Activated CD8-positive, alpha-beta T cell treated with anti-CD3 and anti-CD28 coated beads for 36 hours (primary cell): ENCODE results near the gene SKA2. TPM values are rescaled to one million over a fixed set of nuclear protein-coding genes. Genes with fewer than 3 reads are reported as not detected.

Experiments
- ATAC-seq: fragments of 200-7000 bp; cut with Tn5 transposase; one replicate; pipeline ENCODE4 v1.10.0; 2021; ENCODE audit warnings: mild to moderate bottlenecking, moderate library complexity
- CTCF ChIA-PET: fragments of 350-600 bp; sonication (Branson Sonifier 250); formaldehyde crosslinking; loops from one replicate; lab custom pipeline; 2021; ENCODE audit warnings: antibody characterized with exemption; lab: Charles Lee
- POLR2A ChIA-PET: fragments of 350-600 bp; sonication (Branson Sonifier 250); formaldehyde crosslinking; loops from one replicate; lab custom pipeline; 2021; ENCODE audit warnings: antibody characterized with exemption; lab: Charles Lee
- DNase-seq: peaks from one replicate; pipeline ENCODE4 v3.0.0-alpha.2; 2020
- H3K27ac Mint-ChIP-seq: one replicate; pipeline ENCODE4 v1.8.0; 2021; ENCODE audit warnings: mild to moderate bottlenecking, mixed read lengths
- H3K27me3 Mint-ChIP-seq: one replicate; pipeline ENCODE4 v1.8.0; 2021; ENCODE audit warnings: mixed read lengths
- H3K36me3 Mint-ChIP-seq: one replicate; pipeline ENCODE4 v1.8.0; 2021; ENCODE audit warnings: low read depth, mixed read lengths
- H3K4me1 Mint-ChIP-seq: one replicate; pipeline ENCODE4 v1.8.0; 2021; ENCODE audit warnings: low read depth, mixed read lengths
- H3K4me3 Mint-ChIP-seq: one replicate; pipeline ENCODE4 v1.8.0; 2021; ENCODE audit warnings: mild to moderate bottlenecking, moderate library complexity, mixed read lengths
- H3K9me3 Mint-ChIP-seq: one replicate; pipeline ENCODE4 v1.8.0; 2021; ENCODE audit warnings: mixed read lengths
- CTCF ChIP-seq: fragments of 200-600 bp; IDR thresholded peaks from one replicate; pipeline ENCODE4 v1.8.0; 2022; ENCODE audit warnings: antibody characterized with exemption, mild to moderate bottlenecking
- intact Hi-C: fragments of 100-400 bp; cut with micrococcal nuclease; formaldehyde crosslinking; loops from one replicate; pipeline ENCODE4 v1.10.0; 2022
- total RNA-seq, 2 experiments: library from RNA; stranded (reverse); gene quantifications; one replicate each; pipeline ENCODE4 v1.2.3, GENCODE V29; 2021

The SKA2 gene
- total RNA-seq, 2 experiments from 2014 or later, result 59.1 to 68.4 TPM

- POLR2A ChIA-PET, result interaction anchor here (1.5 kb wide), 1 partner anchor 16 kb away, joined by 5 read pairs; the partner anchor contains the start of gene TRIM37
- H3K9me3 Mint-ChIP-seq, result no peaks in the 10 kb centered on the region
- no peaks in the 10 kb centered on the region for H3K4me1 Mint-ChIP-seq
- no peak overlapping the region for H3K4me3 Mint-ChIP-seq
- CTCF ChIA-PET, result no interaction called here
- peaks cover 20% of the 10 kb centered on the region for H3K36me3 Mint-ChIP-seq
- H3K27me3 Mint-ChIP-seq, result no peaks in the 10 kb centered on the region
- H3K27ac Mint-ChIP-seq, result no peak overlapping the region
- no peak for TF ChIP-seq CTCF
- DNase-seq (no peak), ATAC-seq (no peak)
- intact Hi-C loops, result no loop called here
Measured at GRCh38 chr17:59121901-59122480, 33.0 kb downstream of the SKA2 start.

DNA sequence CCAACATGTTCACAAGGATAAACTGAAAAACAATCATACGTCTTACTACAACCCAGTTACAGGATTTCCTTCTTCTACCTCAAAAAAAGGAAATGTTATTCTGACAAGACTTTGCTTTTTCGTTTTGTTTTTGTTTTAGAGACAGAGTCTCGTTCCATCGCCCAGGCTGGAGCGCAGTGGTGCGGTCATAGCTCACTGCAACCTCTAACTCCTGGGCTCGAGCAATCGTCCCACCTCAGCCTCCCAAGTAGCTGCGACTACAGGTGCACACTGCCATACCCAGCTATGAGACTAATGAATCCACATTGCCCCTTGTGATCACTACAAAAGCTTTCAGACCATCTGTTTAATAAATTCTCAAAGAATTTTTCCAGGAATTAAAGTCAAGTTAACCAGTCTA, 39.5 kb downstream of the SKA2 start:
- no peak for DNase-seq
- Mint-ChIP-seq H3K4me1 (peaks cover 5% of the 10 kb centered on the region), H3K27ac (no peak overlapping the region), H3K9me3 (no peaks in the 10 kb centered on the region), H3K36me3 (peaks cover 18% of the 10 kb centered on the region), H3K27me3 (no peaks in the 10 kb centered on the region), H3K4me3 (no peak overlapping the region)
- POLR2A ChIA-PET, result interaction anchor here (0.7 kb wide), 1 partner anchor 43 kb away, joined by 5 read pairs; no protein-coding TSS in a partner anchor
- ATAC-seq, result no peak
- CTCF ChIA-PET, result no interaction called here
- TF ChIP-seq CTCF, result no peak
- intact Hi-C loops, result no loop called here

DNA sequence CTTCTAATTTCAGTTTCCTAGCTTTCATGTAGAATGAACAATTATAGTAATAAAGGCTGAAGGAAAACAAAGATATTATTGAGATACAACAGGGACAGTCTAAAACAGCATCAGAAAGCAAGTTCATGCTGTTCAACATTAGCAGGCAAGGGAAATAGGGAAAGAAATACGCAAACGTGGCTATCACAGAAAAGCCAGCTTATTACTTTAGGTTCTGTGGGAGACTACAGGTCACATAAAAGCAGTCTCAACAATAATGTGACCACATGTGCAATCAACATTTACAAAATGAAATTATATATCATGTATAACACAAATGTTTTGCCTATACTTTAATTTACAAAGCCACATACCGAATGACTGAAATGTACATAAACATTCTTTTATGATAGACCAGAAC, 43.4 kb downstream of the SKA2 start:
- Mint-ChIP-seq H3K9me3 (no peaks in the 10 kb centered on the region), H3K27ac (no peak overlapping the region), H3K36me3 (peaks cover 22% of the 10 kb centered on the region), H3K27me3 (no peaks in the 10 kb centered on the region), H3K4me3 (no peak overlapping the region), H3K4me1 (peaks cover 24% of the 10 kb centered on the region)
- TF ChIP-seq CTCF, result no peak
- intact Hi-C loops, result no loop called here
- CTCF ChIA-PET, result no interaction called here
- no peak for DNase-seq
- no peak for ATAC-seq
- POLR2A ChIA-PET, result interaction anchor here (1.2 kb wide), 1 partner anchor 44 kb away, joined by 3 read pairs; the partner anchor contains the start of genes PRR11 and SKA2

DNA sequence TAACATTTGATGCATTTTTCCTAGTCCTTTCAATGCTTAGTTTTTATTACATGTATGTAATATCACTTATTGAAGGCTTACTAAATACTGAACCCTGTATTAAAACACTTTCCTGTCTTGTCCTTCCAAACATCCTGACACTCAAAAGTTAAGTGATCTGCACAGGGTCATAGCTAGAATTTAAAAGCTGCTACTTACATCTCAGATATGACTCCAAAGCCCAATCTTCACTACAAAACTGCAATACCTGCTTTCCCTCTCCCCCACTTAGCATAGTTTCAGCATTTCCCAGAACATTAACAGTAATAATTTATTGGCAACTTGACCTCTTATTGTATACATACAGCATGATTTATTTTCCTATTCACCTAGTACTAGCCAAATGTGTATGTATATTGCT, 44.0 kb downstream of the SKA2 start:
- Mint-ChIP-seq H3K4me3 (no peak overlapping the region), H3K9me3 (no peaks in the 10 kb centered on the region), H3K27ac (peak overlapping the region; percentile 56), H3K4me1 (peaks cover 24% of the 10 kb centered on the region), H3K36me3 (peaks cover 22% of the 10 kb centered on the region), H3K27me3 (no peaks in the 10 kb centered on the region)
- CTCF ChIA-PET, result no interaction called here
- POLR2A ChIA-PET, result no interaction called here
- no peak for TF ChIP-seq CTCF
- intact Hi-C loops, result no loop called here
- DNase-seq, result no peak
- no peak for ATAC-seq

DNA sequence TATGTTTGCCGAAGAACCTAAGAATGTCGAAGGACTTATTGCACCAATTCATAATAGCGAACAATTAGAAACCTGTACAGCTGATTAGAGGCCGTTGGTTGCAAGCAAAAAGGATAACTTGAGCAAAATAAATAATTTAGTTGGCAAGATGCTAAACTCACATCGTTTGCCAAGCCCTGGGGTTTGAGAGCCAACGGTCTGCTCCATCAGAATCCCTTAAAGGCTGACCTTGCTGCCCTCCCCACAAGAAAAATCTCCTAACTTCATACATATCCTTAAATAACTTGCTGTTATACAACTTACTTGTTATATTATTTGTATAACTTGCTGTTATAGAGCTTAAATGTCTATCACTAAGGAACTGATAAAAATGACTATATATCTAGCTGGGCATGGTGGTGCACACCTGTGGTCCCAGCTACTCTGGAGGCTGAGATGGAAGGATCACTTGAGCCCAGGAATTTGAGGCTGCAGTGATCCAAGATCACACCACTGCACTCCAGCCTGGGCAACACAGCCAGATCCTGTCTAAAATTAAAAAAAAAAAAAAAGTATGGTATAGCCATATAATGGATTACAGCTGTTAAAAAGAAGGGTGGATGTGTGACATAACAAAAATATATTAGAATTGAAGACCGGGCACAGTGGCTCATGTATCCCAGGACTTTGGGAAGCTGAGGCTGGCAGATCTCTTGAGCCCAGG, 46.4 kb downstream of the SKA2 start:
- ChIA-PET CTCF (no interaction called here), POLR2A (interaction anchor here (3.6 kb wide), 1 partner anchor 9 kb away, joined by 15 read pairs; no protein-coding TSS in a partner anchor)
- H3K4me3 Mint-ChIP-seq, result peak overlapping the region; percentile 99
- no peak overlapping the region for H3K27ac Mint-ChIP-seq
- H3K27me3 Mint-ChIP-seq, result no peaks in the 10 kb centered on the region
- peaks cover 22% of the 10 kb centered on the region for H3K36me3 Mint-ChIP-seq
- no peaks in the 10 kb centered on the region for H3K9me3 Mint-ChIP-seq
- ATAC-seq (no peak), DNase-seq (no peak)
- peaks cover 40% of the 10 kb centered on the region for H3K4me1 Mint-ChIP-seq
- intact Hi-C loops, result loop anchor here (5.0 to 10.0 kb wide), 2 partner anchors 49 to 774 kb away; partner anchors contain the start of genes PRR11 and SKA2
- no peak for TF ChIP-seq CTCF
